GDM1 (cell line): ENCODE measurements around the gene NAA80.
A peak's percentile ranks its signal among the peaks of the same experiment; 100 is the strongest.
"Not testable (repeated sequence)": the region's sequence is repeated elsewhere in the genome, so short reads cannot be mapped to it uniquely, and the experiment has no call there.

Source experiments
- DNase-seq: peaks from one replicate; lab custom pipeline; 2025; lab: John Stamatoyannopoulos, UW

The NAA80 gene

DNA sequence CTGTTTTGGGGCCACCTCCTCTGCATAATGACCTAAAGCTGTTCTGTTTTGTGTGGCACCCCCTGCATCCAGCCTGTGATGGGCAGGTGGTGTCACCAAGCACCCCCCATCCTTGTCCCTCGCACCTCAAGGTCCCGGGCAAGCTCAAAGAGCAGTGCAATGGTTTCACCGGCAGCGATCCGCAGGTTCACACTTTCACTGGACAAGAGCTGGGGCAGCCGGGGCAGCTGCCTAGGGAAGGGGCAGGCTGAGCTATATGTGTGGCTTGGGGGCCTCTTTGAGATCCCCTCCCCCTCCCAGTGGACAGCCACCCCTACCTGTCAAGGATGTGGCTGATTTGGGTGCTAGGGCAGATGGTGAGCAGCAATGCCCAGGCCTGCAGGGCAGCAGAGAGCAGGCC is 10.1 kb downstream of the NAA80 start:
- no peak for DNase-seq

DNA sequence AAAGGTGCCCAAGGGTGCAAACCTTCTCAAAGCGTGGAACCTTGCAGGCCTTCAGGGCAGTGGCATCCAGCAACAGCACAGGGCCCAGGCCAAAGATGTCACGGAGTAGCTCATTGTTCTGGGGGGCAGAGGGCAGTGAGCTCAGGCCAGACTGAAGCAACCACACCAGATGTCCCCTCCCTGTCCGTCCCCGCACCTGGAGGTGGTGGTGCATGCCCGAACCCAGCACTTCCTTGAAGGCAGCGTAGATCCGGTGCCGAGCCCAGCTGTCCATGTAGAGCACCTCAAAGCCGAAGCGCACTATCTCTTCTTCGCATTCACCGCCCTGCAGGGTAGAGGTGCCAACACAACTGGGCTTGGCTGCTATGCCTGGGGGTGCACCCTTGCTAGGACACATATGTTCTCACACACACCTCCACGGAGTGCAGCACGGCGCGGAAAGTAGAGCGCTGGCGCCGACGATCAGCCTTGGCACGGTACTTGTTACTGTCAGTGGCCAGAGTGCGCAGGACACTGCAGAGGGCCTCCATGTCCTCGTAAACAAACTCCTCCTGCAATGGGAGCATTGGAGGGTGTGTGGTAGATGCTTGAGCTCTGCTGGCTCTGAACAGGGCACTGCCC is 10.7 kb downstream of the NAA80 start:
- no peak for DNase-seq

DNA sequence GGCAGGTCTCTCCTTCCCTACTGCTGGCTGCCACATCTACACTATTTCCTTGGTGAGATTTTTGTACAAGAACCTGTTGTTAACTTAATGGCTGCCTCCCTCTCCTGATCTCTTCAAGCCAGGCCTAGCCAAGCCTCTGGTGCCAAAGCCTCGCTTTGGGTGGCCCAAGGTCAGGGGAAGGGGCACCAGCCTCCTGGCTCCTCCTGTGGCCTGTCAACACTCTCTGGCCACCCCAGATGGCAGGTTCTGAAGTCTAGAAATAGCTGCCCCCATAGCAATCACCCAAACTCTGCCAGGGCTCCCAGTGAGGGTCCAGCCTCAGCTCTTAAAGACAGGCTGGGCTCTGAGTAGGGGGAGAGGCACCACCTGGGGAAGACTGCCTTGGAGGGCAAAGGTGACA is 11.9 kb downstream of the NAA80 start:
- no peak for DNase-seq

DNA sequence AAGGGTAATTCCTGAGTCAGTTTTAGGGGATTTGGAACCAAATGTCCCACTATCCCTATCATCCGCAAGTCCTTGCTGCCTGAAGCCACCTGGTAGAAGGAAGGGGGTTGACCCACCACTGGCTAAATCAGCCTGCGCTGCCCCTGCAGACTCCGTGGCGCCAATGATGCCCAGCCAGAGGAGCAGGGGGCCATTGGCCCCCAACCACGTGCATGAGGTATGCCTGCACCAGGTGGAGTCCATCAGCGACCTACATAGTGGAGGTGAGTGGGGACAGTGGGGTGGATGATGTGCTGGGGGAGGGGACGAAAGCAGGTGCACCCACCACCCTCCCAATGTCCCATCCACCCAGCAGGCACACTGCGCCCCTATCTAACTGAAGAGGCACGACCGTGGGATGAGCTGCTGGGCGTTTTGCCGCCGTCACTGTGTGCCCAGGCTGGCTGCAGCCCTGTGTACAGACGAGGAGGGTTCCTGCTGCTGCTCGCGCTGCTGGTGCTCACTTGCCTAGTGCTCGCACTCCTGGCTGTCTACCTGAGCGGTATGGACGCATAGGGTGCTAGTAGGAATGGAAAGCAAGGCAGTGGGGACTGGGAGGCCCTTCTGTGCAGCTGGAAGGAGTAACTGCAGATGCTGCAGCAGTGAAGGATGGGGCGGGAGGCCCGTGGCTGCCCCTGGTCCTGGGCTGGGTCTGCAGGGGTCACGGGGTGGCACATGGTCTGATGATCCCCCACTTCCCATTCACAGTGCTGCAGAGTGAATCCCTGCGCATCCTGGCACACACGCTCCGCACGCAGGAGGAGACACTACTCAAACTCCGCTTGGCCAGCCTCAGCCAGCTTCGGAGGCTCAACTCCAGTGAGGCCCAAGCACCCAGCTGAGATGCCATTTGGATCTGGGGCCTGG is 12.6 kb downstream of the NAA80 start:
- no peak for DNase-seq

DNA sequence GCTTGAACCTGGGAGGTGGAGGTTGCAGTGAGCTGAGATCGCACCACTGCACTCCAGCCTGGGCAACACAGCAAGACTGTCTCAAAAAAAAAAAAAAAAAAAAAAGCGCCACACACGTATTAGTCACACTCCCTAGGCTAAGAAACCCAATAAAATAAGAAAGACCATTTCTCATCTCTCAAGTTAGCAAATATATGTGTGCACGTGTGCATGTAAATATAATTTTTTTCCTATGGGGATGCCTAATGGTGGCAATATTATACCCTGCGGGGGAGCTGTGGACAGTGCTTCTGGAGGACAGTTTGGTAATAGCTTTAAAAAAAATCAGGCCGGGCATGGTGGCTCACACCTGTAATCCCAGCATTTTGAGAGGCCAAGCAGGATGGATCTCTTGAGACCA is 15.1 kb downstream of the NAA80 start:
- not testable (repeated sequence) for DNase-seq

DNA sequence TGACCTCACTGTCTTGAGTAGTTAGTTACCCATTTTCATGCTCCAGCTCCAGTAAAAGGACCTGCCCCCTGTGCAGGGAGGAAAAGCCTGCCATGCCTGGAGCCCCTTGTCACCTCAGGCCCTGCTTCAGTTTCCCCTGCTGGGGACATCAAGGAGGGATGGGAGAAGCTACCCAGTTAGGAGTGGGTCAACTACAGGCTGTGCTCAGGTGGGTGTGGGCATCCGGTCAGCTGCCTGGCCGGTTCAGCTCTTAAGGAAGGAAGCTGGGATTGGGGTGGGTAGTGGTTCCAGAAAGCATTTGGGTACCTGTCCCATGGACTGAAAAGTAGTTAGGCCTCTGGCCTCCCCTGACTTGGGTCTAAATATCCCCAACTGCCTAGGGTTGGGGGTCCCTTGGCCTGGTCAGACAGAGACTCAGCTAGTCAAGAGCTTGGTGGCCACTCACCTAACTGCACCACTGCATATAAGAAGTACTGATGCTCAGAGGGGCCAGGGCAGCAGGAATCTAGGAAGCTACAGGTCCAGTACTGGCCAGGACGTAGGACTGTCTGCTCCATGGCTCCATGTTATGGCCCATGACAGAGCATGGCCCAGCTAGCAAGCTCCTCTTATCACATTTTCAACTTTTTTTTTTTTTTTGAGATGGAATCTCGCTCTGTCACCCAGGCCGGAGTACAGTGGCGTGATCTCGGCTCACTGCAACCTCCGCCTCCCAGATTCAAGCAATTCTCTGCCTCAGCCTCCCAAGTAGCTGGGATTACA is 19.8 kb downstream of the NAA80 start:
- no peak for DNase-seq

DNA sequence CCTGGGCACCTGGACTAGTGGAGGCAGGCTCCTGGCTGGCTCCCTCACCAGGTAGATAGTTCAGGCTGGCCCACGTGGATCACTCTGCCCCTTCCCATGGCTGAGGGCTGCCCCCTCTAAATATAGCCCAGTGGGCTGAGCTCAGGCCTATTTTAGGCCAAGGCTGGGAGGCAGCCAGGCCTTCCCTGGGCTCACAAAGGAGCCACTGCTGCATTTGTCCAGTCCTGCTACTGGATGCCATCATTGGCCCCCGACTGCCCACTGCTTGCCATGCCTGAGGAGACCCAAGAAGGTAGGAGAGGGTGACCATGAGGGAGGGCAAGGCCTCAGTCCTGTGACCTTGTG is 20.4 kb downstream of the NAA80 start, which contains the start of gene LSMEM2:
TSS of gene LSMEM2 (plus strand) at position 208 of the 345 bp plus-strand sequence. CDS start at position 235, 27 bp downstream.
- DNase-seq = no peak

DNA sequence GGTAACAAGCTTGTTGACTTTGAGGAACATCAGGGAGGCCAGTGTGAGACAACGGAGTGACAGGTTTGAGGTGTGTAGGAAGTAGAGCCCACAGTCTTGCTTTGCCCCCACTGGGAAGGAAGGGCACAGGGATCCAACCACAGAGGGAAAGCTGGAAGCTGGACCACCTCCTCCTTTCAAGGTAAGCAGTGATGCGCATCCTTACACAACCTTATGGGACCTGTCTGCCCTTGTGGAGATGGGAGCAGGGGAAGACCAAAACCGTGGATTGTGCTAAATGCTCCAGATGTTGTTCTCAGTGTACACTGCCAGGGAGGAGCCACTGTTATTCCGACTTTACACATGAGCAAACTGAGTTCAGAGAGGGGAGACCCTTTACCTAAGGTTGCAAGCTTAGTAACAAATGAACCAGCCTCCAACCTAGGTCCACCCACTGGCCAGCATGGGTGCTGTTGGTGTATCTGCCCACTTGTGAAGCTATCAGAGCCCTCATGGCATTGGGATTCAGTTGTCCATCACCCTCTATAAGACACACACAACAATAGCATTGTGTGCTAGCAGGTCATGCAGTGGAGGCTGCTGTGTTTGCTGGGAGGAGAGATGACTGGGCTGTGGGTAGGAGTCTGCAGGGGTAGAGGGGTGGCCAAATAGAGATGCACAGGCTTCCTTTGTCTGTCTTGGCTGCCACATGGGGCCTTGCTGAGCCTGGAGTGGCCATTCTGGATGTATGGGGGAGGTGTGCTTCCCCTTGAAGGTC is 20.9 kb downstream of the NAA80 start:
- no peak for DNase-seq

DNA sequence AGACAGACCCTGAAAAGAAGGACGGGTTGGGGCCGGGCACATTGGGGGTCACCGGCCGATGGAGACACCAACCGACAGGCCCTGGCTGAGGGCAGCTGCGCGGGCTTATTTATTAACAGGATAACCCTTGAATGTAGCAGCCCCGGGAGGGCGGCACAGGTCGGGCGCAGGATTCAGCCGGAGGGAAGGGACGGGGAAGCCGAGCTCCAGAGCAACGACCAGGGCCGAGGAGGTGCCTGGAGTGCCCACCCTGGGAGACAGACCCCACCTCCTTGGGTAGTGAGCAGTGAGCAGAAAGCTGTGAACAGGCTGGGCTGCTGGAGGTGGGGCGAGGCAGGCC is 22.5 kb downstream of the NAA80 start:
- no peak for DNase-seq

DNA sequence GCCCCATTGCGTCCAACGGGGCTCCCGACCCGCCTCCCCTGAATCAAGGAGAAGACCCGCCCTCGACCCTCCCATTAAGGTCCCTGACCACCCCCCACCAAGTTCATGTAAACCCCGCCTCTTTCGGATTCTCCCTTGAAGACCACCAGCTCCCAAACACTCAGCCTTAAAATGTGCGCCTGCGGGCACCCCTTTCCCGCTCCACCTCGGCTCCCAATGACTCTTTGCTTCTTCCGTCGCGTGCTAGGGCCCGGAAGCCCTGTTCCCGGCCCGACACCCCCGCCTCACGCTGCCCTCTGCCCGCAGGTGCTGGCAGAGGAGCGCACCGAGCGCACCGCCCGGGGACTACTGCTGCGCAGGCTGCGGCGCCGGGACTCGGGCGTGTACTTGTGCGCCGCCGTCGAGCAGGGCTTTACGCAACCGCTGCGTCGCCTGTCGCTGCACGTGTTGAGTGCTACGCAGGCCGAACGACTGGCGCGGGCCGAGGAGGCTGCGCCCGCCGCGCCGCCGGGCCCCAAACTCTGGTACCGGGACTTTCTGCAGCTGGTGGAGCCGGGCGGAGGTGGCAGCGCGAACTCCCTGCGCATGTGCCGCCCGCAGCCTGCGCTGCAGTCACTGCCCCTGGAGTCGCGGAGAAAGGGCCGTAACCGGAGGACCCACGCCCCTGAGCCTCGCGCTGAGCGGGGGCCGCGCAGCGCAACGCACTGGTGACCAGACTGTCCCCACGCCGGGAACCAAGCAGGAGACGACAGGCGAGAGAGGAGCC is 23.0 kb downstream of the NAA80 start:
- DNase-seq = no peak

DNA sequence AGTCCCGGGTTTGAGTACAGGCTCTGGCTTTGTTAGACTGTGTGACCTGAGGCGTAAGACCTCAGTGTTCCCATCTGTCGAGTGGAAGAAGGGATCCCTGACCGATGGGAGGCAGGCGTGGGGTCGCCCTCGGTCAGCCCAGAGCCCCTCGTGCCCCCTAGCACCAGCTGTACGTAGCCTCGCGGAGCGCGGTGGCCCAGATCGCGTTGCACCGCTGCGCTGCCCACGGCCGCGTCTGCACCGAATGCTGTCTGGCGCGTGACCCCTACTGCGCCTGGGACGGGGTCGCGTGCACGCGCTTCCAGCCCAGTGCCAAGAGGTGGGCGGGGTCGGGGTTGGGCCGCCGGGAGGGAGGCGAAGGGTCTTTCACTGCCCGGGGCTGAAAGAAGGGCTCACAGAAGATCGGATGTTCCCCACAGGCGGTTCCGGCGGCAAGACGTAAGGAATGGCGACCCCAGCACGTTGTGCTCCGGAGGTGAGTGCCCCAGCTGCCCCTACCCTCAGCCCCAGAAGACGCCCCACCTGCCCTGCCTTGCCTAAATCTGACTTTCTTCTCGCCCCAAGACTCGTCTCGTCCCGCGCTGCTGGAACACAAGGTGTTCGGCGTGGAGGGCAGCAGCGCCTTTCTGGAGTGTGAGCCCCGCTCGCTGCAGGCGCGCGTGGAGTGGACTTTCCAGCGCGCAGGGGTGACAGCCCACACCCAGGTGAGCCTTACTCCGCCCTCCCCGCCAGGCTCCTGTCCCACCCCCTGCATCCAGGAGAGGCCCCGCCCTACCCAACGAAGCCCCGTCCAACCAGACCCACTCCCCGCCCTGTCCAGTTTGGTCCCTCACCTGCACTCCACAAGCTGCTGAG is 23.8 kb downstream of the NAA80 start:
- no peak for DNase-seq

DNA sequence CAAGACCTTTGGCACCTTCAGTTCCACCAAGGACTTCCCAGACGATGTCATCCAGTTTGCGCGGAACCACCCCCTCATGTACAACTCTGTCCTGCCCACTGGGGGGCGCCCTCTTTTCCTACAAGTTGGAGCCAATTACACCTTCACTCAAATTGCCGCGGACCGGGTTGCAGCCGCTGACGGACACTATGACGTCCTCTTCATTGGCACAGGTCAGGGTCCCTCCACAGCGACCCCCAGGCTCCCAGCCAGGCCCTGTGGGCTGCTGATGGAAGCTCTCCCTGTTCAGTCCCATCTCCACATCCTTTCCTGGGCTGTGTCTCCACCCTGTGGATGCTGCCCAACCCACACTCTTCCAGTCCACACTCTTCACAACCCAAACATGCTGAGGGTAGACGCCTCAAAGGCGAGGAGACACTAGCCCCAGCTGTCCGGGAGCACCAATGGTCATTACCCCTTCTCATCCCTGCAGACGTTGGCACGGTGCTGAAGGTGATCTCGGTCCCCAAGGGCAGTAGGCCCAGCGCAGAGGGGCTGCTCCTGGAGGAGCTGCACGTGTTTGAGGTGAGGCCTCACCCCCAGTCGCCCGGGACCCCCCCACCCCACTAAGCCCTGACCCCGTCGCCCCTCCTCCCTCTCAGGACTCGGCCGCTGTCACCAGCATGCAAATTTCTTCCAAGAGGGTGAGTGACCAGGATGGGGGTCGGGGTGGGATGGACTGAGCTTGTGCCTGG is 24.7 kb downstream of the NAA80 start:
- DNase-seq = peak; percentile 42

DNA sequence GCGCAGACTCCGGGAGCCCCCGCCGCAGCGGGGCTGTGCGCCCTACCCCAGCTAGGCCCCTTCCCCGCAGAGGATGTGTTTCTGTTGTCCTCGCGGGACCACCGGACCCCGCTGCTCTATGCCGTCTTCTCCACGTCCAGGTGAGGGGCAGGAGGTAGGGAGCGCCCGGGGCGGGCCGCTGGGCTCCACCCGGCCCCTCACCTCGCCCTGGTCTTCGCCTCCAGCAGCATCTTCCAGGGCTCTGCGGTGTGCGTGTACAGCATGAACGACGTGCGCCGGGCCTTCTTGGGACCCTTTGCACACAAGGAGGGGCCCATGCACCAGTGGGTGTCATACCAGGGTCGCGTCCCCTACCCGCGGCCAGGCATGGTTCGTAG is 25.5 kb downstream of the NAA80 start:
- no peak for DNase-seq

DNA sequence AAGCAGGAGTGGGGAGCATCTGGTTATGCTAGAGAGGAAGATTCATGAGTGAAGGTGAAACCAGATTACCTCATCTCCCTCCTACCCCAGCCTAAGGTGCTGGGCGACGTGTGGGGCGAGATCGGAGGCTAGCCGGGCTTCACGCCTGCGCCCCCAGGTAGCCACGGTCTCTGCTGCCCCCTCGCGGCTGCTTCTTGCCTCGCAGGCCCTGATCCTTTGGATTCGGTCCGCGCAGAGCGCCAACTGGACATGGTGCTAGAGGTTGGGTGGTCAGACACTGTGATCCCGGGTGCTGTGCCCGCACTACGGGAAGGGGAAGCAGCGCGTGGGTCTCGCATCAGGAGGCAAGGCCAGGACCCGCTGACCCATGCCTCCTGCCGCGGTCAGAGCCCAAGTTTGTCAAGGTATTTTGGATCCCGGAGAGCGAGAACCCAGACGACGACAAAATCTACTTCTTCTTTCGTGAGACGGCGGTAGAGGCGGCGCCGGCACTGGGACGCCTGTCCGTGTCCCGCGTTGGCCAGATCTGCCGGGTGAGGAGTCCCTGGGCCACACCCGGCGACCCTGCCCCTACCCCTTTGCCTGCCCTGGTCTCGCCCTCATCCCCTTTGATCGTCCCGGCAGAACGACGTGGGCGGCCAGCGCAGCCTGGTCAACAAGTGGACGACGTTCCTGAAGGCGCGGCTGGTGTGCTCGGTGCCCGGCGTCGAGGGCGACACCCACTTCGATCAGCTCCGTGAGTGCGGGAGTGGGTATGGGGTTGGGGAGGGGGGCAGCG is 26.1 kb downstream of the NAA80 start:
- peak; percentile 60 for DNase-seq

DNA sequence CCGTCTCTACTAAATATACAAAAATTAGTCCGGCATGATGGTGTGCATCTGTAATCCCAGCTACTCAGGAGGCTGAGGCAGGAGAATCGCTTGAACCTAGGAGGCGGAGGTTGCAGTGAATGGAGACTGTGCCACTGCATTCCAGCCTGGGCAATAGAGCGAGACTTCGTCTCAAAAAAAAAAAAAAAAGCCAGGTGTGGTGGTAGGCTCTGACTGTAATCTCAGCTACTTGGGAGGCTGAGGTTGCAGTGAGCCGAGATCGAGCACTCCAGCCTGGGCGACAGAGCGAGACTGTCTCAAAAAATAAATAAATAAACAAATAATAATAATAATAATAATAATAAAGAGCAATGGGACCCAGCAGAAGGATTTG is 26.7 kb downstream of the NAA80 start:
- not testable (repeated sequence) for DNase-seq

DNA sequence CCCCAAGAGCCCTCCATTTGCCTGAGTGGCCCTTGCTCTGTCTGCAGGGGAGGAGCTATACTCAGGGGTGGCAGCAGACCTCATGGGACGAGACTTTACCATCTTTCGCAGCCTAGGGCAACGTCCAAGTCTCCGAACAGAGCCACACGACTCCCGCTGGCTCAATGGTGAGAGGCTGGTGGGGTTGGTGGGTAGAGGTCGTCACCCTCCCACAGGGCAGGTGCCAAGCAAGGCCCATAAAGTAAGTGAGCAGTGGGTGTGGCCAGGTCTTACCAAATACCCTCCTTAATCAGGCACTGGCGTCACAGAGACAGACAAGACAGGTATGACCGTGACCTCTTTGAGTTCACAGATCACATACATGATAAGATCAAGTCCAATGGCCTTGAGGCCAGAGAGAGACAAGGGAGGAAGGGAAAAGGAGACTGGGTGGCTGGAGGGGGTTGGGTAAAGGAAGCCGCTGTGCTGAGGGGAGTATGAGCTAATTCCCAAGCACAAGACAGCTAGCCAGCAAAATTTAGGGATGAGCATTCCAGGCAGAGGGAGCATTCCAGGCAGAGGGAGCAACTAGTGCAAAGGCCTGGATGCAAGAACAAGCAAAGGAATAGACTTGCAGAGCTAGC is 27.8 kb downstream of the NAA80 start:
- no peak for DNase-seq

DNA sequence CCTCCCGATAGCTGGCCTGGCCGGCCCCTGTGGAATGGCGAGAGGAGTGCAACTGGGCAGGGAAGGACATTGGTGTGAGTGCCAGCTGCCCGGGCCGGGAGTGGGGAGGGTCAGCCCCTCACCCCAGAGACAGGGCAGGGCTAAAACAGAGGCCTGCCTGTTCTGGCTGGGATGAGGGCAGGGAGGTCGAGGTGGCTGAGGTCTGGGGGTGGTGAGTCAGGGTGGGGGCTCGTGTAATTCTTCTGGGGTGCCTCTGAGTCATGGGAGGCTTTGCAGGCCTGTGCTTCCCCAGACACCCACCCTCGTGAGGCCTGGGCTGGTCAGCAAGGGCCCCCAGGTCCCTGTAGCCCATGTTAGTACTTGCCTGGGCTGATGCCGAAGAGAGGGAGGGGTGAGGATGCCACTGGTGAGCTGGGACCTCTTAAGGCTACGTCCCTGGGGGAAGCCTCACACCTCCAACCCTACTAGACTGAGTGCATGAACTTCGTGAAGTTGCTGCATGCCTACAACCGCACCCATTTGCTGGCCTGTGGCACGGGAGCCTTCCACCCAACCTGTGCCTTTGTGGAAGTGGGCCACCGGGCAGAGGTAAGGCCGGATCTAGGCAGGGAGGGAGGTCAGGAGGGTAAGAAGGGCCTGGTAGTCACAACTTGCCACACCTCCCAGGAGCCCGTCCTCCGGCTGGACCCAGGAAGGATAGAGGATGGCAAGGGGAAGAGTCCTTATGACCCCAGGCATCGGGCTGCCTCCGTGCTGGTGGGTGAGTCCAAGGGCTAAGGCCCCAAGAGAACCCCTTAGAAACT is 28.6 kb downstream of the NAA80 start:
- DNase-seq = no peak

DNA sequence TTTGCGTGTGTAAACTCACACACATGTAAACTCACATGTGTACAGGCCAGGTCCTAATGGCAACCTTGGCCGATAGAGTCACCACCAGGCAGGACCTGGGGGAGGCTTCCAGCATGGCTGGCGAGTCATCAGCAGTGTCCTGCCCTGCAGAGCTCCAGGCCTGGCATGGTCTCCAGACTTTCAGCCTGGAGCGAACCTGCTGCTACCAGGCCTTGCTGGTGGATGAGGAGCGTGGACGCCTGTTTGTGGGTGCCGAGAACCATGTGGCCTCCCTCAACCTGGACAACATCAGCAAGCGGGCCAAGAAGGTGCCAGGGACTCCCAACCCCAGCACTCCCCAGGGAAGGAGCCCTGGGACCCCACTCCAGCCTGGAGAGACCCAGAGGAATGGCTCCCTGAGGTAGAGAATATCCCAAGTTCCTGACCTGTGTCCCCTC is 29.2 kb downstream of the NAA80 start:
- no peak for DNase-seq
